HL-60 (cell line): ENCODE results near the gene EVI5.

Source experiments
- GABPA ChIP-seq: IDR thresholded peaks from 2 replicates; pipeline ENCODE4 v1.6.1; 2012; ENCODE audit warnings: low read depth
- POLR2AphosphoS5 ChIP-seq: IDR thresholded peaks from 2 replicates; pipeline ENCODE4 v1.6.1; 2012; ENCODE audit warnings: low read depth
- REST ChIP-seq: IDR thresholded peaks from 2 replicates; pipeline ENCODE4 v1.6.1; 2012; ENCODE audit warnings: low read depth; ENCODE audit not compliant: insufficient replicate concordance
- TF ChIP-seq, protein P1 (sequence below): IDR thresholded peaks from one replicate; pipeline ENCODE4 v1.5.1; 2011; ENCODE audit warnings: low read length, control low read depth, inconsistent platforms; ENCODE audit not compliant: insufficient read depth

DNA sequence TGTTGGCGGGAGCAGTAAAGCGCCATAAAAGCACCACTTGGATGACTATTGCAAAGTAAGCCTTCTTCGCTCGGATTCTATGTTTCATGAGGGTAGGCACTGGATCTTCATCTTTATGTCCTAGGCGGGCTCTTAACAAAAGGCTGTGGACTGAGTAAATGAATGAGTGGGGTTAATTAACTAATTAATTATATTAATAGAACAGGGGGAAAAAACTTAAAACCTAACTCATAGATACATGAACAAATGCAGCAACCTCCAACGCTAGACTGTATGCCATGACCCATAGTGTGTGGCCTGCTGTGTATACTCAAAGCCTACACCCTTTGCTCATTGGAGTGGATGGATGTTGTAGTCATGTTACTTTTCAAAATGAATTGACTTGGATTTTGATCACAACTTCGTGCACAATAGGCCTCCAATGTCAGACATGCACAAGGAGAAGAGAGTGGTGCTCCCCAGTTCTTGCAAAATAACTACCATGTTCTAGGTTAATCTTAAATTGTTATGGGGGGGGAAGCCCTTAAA lies 297.8 kb downstream of the EVI5 start:
- TF ChIP-seq, protein P1, sequence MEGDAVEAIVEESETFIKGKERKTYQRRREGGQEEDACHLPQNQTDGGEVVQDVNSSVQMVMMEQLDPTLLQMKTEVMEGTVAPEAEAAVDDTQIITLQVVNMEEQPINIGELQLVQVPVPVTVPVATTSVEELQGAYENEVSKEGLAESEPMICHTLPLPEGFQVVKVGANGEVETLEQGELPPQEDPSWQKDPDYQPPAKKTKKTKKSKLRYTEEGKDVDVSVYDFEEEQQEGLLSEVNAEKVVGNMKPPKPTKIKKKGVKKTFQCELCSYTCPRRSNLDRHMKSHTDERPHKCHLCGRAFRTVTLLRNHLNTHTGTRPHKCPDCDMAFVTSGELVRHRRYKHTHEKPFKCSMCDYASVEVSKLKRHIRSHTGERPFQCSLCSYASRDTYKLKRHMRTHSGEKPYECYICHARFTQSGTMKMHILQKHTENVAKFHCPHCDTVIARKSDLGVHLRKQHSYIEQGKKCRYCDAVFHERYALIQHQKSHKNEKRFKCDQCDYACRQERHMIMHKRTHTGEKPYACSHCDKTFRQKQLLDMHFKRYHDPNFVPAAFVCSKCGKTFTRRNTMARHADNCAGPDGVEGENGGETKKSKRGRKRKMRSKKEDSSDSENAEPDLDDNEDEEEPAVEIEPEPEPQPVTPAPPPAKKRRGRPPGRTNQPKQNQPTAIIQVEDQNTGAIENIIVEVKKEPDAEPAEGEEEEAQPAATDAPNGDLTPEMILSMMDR = no peak
- TF ChIP-seq POLR2AphosphoS5 (peak; percentile 28), REST (no peak), GABPA (no peak)
